Measurements from ENCODE around the gene PNMT. TPM values are rescaled to one million over a fixed set of nuclear protein-coding genes. Genes with fewer than 3 reads are reported as not detected.

PNMT gene
- total and polyA plus RNA-seq, 2 of the 13 experiments (the other 11 are each of a cell fraction or from before 2014, with no cell fraction given) = 0.25 TPM; not detected in 1

DNA sequence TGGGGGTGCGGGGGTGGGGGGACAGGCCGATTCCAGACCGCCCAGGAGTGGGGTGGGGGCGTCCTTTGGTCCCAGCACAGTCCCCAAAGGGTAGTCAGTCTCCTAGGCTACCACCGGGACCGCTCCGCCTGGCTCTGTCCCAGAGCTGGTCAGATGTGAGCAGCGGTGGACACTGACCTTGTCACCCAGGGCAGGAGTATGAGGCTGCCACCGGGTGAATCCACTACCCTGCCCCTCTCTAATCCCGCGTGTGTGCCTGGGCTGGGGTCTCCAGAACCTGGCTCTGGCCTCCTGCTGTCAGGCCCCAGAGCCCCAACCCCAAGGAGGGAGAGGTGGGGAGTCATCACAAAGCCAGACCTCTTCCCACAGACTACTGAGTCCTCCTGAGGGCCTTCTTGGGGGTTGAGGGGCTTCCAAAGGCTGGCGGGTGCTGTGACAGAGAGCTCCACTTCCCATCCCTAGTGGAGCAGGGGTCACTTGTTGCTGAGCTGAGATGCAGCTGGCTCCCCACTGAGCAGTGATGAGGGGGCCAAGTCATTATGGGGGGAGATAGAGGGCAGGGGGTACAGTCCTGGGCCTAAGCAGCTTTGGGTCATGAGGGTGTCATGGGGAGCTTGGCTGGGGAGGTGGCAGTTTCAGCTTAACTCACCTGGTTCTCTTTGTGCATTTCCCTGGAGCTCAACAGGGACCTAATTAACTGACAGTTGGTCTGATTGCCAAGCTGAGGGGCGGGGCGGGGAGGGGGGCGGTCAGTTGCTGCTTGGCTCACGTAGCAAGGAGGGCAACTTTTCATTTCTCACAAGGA lies 40.3 kb upstream of the PNMT start:
- no peaks in the 10 kb centered on the region for H3K79me2 ChIP-seq (ENCODE audit: insufficient read depth, low read length)
- BruUV-seq (replicated peaks) = no TSS peak
- in situ Hi-C loops (cut with HindIII; ENCODE audit: extremely low pct_ligation_motif_present, low pct_unique_long_range_greater_than_20kb) = no loop called here
- no peaks in the 10 kb centered on the region for H4K20me1 ChIP-seq (ENCODE audit: insufficient read depth, low read length)
- peak overlapping the region in 1 of 3 experiments; percentile 63; a peak in 1 of 6 replicates for H3K4me3 ChIP-seq (replicated peaks in 1 of 3; ENCODE audit: insufficient read depth in 1 of 3, low read depth in 2 of 3, low read length in 3 of 3)
- H3K27ac ChIP-seq (ENCODE audit: extremely low read length, insufficient read depth, low read length) = no peak overlapping the region
- ChIA-PET CTCF (ENCODE audit: low intra/inter-chr PET ratio, low total read pairs) (no interaction called here), POLR2A (interaction anchor here (1.1 to 3.3 kb wide), 4 partner anchors 9 to 112 kb away, joined by 4 to 11 read pairs (median 8); partner anchors contain the start of genes MIEN1 and STARD3)
- no peak for FAIRE-seq
- intact Hi-C loops (cut with micrococcal nuclease; ENCODE audit: unreplicated experiment) = no loop called here
- peak; percentile 66 for ATAC-seq
- TF ChIP-seq, protein P1, sequence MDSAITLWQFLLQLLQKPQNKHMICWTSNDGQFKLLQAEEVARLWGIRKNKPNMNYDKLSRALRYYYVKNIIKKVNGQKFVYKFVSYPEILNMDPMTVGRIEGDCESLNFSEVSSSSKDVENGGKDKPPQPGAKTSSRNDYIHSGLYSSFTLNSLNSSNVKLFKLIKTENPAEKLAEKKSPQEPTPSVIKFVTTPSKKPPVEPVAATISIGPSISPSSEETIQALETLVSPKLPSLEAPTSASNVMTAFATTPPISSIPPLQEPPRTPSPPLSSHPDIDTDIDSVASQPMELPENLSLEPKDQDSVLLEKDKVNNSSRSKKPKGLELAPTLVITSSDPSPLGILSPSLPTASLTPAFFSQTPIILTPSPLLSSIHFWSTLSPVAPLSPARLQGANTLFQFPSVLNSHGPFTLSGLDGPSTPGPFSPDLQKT (CRISPR knock-in tag; IDR thresholded peaks at IDR 0.05; ENCODE audit: borderline replicate concordance) = no peak
- TF ChIP-seq, protein P2, sequence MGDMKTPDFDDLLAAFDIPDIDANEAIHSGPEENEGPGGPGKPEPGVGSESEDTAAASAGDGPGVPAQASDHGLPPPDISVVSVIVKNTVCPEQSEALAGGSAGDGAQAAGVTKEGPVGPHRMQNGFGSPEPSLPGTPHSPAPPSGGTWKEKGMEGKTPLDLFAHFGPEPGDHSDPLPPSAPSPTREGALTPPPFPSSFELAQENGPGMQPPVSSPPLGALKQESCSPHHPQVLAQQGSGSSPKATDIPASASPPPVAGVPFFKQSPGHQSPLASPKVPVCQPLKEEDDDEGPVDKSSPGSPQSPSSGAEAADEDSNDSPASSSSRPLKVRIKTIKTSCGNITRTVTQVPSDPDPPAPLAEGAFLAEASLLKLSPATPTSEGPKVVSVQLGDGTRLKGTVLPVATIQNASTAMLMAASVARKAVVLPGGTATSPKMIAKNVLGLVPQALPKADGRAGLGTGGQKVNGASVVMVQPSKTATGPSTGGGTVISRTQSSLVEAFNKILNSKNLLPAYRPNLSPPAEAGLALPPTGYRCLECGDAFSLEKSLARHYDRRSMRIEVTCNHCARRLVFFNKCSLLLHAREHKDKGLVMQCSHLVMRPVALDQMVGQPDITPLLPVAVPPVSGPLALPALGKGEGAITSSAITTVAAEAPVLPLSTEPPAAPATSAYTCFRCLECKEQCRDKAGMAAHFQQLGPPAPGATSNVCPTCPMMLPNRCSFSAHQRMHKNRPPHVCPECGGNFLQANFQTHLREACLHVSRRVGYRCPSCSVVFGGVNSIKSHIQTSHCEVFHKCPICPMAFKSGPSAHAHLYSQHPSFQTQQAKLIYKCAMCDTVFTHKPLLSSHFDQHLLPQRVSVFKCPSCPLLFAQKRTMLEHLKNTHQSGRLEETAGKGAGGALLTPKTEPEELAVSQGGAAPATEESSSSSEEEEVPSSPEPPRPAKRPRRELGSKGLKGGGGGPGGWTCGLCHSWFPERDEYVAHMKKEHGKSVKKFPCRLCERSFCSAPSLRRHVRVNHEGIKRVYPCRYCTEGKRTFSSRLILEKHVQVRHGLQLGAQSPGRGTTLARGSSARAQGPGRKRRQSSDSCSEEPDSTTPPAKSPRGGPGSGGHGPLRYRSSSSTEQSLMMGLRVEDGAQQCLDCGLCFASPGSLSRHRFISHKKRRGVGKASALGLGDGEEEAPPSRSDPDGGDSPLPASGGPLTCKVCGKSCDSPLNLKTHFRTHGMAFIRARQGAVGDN (CRISPR knock-in tag; IDR thresholded peaks at IDR 0.05) = 0 out of 2 replicates have a peak, but pooled peaks have one; percentile 2
- 0 out of 2 replicates have a peak, but pooled peaks have one; percentile 20 for TF ChIP-seq RFX5 (IDR thresholded peaks at IDR 0.05; ENCODE audit: low read depth, low read length)
- H3K4me1 ChIP-seq (ENCODE audit: insufficient read depth, low read length) = peaks cover 79% of the 10 kb centered on the region
- H3K9me3 ChIP-seq (ENCODE audit: low read length) = no peaks in the 10 kb centered on the region
- DNase-seq (ENCODE audit: low spot score) = no peak
- no peak overlapping the region for H3K9ac ChIP-seq (ENCODE audit: insufficient read depth, low read depth, low read length)
- peaks cover 20 to 79% of the 10 kb centered on the region in 2 experiments; a peak in 4 of 5 replicates for H3K27me3 ChIP-seq (ENCODE audit: control insufficient read depth in 1 of 2, insufficient read depth in 2 of 2, low read length in 2 of 2)
- 0% methylated on average over 1 of the region's 16 CpGs for WGBS (ENCODE audit: low lambda C conversion rate)
- H2AFZ ChIP-seq (ENCODE audit: low read length) = no peak overlapping the region
- peak overlapping the region; percentile 54; the same call in 1 of the 2 replicates for H3K4me2 ChIP-seq (ENCODE audit: low read depth, low read length)
- no peaks in the 10 kb centered on the region for H3K36me3 ChIP-seq (replicated peaks in 1 of 2; ENCODE audit: control insufficient read depth in 1 of 2, insufficient read depth in 2 of 2, low read length in 2 of 2)
